Endothelial cell of umbilical vein (primary cell): ENCODE data around the gene GAA. TPM values are rescaled to one million over a fixed set of nuclear protein-coding genes. Genes with fewer than 3 reads are reported as not detected.

Experiments used
- BruUV-seq: library from RNA; stranded (reverse); fragments of 400-500 nt; replicated peaks from 2 replicates; lab custom pipeline; 2021; lab: Mats Ljungman, UMichigan
- CTCF ChIA-PET: fragments of 300-600, 350-600 bp; sonication (Branson Sonifier 250); formaldehyde crosslinking; loops from one replicate; lab custom pipeline; 2021; ENCODE audit warnings: antibody characterized with exemption, inconsistent platforms; lab: Charles Lee
- POLR2A ChIA-PET: fragments of 300-600, 350-600 bp; sonication (Branson Sonifier 250); formaldehyde crosslinking; loops from one replicate; lab custom pipeline; 2021; ENCODE audit warnings: antibody characterized with exemption, inconsistent platforms; lab: Charles Lee
- DNase-seq: peaks from one replicate; pipeline ENCODE4 v3.0.0-alpha.2; 2011; ENCODE audit warnings: low read depth, low spot score
- FAIRE-seq: peaks from 2 replicates; lab custom pipeline; 2011; peaks lifted over from hg19 to GRCh38; lab: Jason Lieb, UNC
- H2AFZ ChIP-seq: 2 replicates; pipeline ENCODE4 v1.6.0; 2012; ENCODE audit warnings: low read depth, low read length, control low read depth, inconsistent platforms
- H3K27ac ChIP-seq: 2 replicates; pipeline ENCODE4 v1.5.1; 2011; ENCODE audit warnings: low read depth, mild to moderate bottlenecking, control low read depth, low read length, moderate library complexity; ENCODE audit not compliant: insufficient read depth
- H3K27me3 ChIP-seq, 2 experiments: 2 replicates each; pipeline versions ENCODE4 v1.6.0 to v1.6.1; 2011; ENCODE audit warnings: low read length in 2 of 2, mixed read lengths in 1 of 2; ENCODE audit not compliant: control insufficient read depth in 2 of 2, insufficient read depth in 2 of 2
- H3K36me3 ChIP-seq, 2 experiments: 2 replicates in 1 of 2; 3 replicates in 1 of 2; pipeline ENCODE4 v1.5.1; 2011; ENCODE audit warnings: low read length in 2 of 2, mild to moderate bottlenecking in 1 of 2, moderate library complexity in 1 of 2; ENCODE audit not compliant: control insufficient read depth in 2 of 2, insufficient read depth in 2 of 2; ENCODE audit errors: extremely low read depth in 1 of 2
- H3K4me1 ChIP-seq: 3 replicates; pipeline ENCODE4 v1.5.1; 2011; ENCODE audit warnings: mild to moderate bottlenecking, low read length; ENCODE audit not compliant: control insufficient read depth, insufficient read depth; ENCODE audit errors: extremely low read depth
- H3K4me2 ChIP-seq: 2 replicates; pipeline ENCODE4 v1.6.1; 2011; ENCODE audit warnings: low read length, control low read depth, mixed read lengths; ENCODE audit not compliant: insufficient read depth
- H3K4me3 ChIP-seq, 3 experiments: fragments of 200-600 bp in 1 of 3; sonication (generic), shearing (Covaris generic) in 1 of 3; replicated peaks in 1 of 3; 2 replicates each; pipeline ENCODE4 v1.5.1; 2011 to 2016; ENCODE audit warnings: control low read depth in 3 of 3, low read length in 3 of 3, mild to moderate bottlenecking in 2 of 3, inconsistent platforms in 1 of 3, low read depth in 1 of 3, moderate library complexity in 1 of 3; ENCODE audit not compliant: insufficient read depth in 1 of 3
- H3K79me2 ChIP-seq: 2 replicates; pipeline ENCODE4 v1.6.0; 2012; ENCODE audit warnings: low read length, inconsistent platforms; ENCODE audit not compliant: control insufficient read depth, insufficient read depth
- H3K9ac ChIP-seq: replicated peaks from 2 replicates; pipeline ENCODE3; 2011; ENCODE audit warnings: low read length, control low read depth; ENCODE audit not compliant: insufficient read depth; ENCODE audit errors: extremely low read depth
- H3K9me1 ChIP-seq: replicated peaks from 3 replicates; pipeline ENCODE4 v1.6.0; 2011; ENCODE audit warnings: mild to moderate bottlenecking, low read length; ENCODE audit not compliant: control insufficient read depth, insufficient read depth; ENCODE audit errors: extremely low read depth
- H3K9me3 ChIP-seq: replicated peaks from 2 replicates; pipeline ENCODE4 v1.5.1; 2012; ENCODE audit warnings: low read length, inconsistent platforms; ENCODE audit not compliant: control insufficient read depth, insufficient read depth
- H4K20me1 ChIP-seq: replicated peaks from 2 replicates; pipeline ENCODE3; 2011; ENCODE audit warnings: mild to moderate bottlenecking, low read length; ENCODE audit not compliant: control insufficient read depth, insufficient read depth; ENCODE audit errors: extremely low read depth
- CTCF ChIP-seq, 2 donors: IDR thresholded peaks; 1 replicate in 1 of 2; 2 replicates in 1 of 2; pipeline ENCODE4 v1.5.1; 2011; ENCODE audit warnings: low read length in 2 of 2, mild to moderate bottlenecking in 2 of 2, moderate library complexity in 2 of 2, control low read depth in 1 of 2, inconsistent platforms in 1 of 2, low read depth in 1 of 2; ENCODE audit not compliant: insufficient read depth in 1 of 2; ENCODE audit errors: extremely low read depth in 1 of 2
- EZH2 ChIP-seq: IDR thresholded peaks from 2 replicates; pipeline ENCODE4 v1.6.1; 2012; ENCODE audit warnings: borderline replicate concordance, low read depth, mild to moderate bottlenecking, moderate library complexity, low read length, inconsistent platforms; ENCODE audit not compliant: severe bottlenecking
- GATA2 ChIP-seq: IDR thresholded peaks from 2 replicates; pipeline ENCODE4 v1.7.0; 2011; ENCODE audit warnings: low read depth, mild to moderate bottlenecking, moderate library complexity, mixed read lengths, low read length; ENCODE audit not compliant: insufficient read length, insufficient read depth
- JUN ChIP-seq: IDR thresholded peaks from 2 replicates; pipeline ENCODE4 v1.6.1; 2011; ENCODE audit warnings: borderline replicate concordance, low read depth; ENCODE audit not compliant: insufficient read length, insufficient read depth
- MAX ChIP-seq: IDR thresholded peaks from 2 replicates; pipeline ENCODE4 v1.6.1; 2011; ENCODE audit not compliant: insufficient read depth, insufficient read length
- MYC ChIP-seq: IDR thresholded peaks from one replicate; pipeline ENCODE4 v1.6.1; 2011; ENCODE audit warnings: mild to moderate bottlenecking, low read depth, low read length
- POLR2A ChIP-seq: IDR thresholded peaks from 2 replicates; pipeline ENCODE4 v1.6.1; 2012; ENCODE audit warnings: low read depth, mild to moderate bottlenecking, control low read depth, low read length
- POLR2AphosphoS5 ChIP-seq: IDR thresholded peaks from 2 replicates; pipeline ENCODE4 v1.6.1; 2012; ENCODE audit warnings: low read depth, mild to moderate bottlenecking, control low read depth, low read length, moderate library complexity; ENCODE audit not compliant: insufficient read depth
- dilution Hi-C: fragments of 300-500 bp; cut with MboI; formaldehyde crosslinking; loops from one replicate; pipeline ENCODE4 v1.15.0; 2019; ENCODE audit warnings: low sequenced_read_pairs; ENCODE audit not compliant: extremely low pct_ligation_motif_present
- intact Hi-C: fragments of 100-400 bp; cut with micrococcal nuclease; formaldehyde crosslinking; loops from one replicate; pipeline ENCODE4 v1.10.0; 2022
- polyA plus RNA-seq, 4 experiments: library from polyadenylated mRNA; depleted of rRNA in 3 of 4; stranded (reverse) in 3 of 4; unstranded in 1 of 4; fragments of >200 nt; gene quantifications; 2 replicates each; pipeline versions ENCODE4 v1.2.1 to v1.2.3, GENCODE V29; 2011 to 2012; ENCODE audit warnings: missing spikeins in 1 of 4
- total RNA-seq: library from RNA; stranded (reverse); gene quantifications from 2 replicates; pipeline ENCODE4 v1.2.3, GENCODE V29; 2021

The GAA gene
- total and polyA plus RNA-seq, 2 donors (not counting 3 experiments of a cell fraction or from before 2014, with no cell fraction given): 26.3 to 49.7 TPM

- Histone ChIP-seq H2AFZ (no peak overlapping the region), H3K4me2 (no peak overlapping the region), H3K79me2 (no peaks in the 10 kb centered on the region), H3K9ac (no peak overlapping the region), H3K27me3 (no peaks in the 10 kb centered on the region), H3K4me3 (no peak overlapping the region), H3K4me1 (no peaks in the 10 kb centered on the region), H3K9me3 (no peaks in the 10 kb centered on the region), H4K20me1 (no peaks in the 10 kb centered on the region), H3K9me1 (no peaks in the 10 kb centered on the region), H3K36me3 (no peaks in the 10 kb centered on the region), H3K27ac (no peak overlapping the region)
- ChIA-PET CTCF (interaction anchor here (0.7 to 1.5 kb wide), 2 partner anchors 11 to 17 kb away, joined by 3 to 4 read pairs; no protein-coding TSS in a partner anchor), POLR2A (no interaction called here)
- dilution Hi-C loops: no loop called here
- DNase-seq (no peak), FAIRE-seq (no peak)
- BruUV-seq: no TSS peak
- no peak for TF ChIP-seq EZH2
- TF ChIP-seq MAX: no peak
- no peak for TF ChIP-seq POLR2A
- no peak for TF ChIP-seq MYC
- no peak for TF ChIP-seq CTCF (IDR thresholded peaks at IDR 0.05; ENCODE audit: extremely low read depth in 1 of 2, insufficient read depth in 1 of 2, low read depth in 1 of 2, low read length in 2 of 2)
- TF ChIP-seq GATA2: no peak
- TF ChIP-seq POLR2AphosphoS5: no peak
- TF ChIP-seq JUN: no peak
- intact Hi-C loops: loop anchor here (10.0 kb wide), 1 partner anchor 257 kb away; no protein-coding TSS in a partner anchor
These were observed 6.0 kb downstream of the GAA start for GRCh38 chr17:80107231-80108021.
